Spleen (tissue), 7 donors: ENCODE measurements around the gene ALPK3.

Experiments used
- POLR2A ChIP-seq, 3 donors: fragments of 450-650 bp; IDR thresholded peaks; one replicate each; pipeline ENCODE4 v1.5.1; 2017; ENCODE audit warnings: antibody characterized with exemption in 3 of 3, mild to moderate bottlenecking in 1 of 3
- POLR2AphosphoS5 ChIP-seq, 3 donors: sonication (generic); formaldehyde crosslinking; IDR thresholded peaks; one replicate each; pipeline ENCODE4 v1.5.1; 2017; ENCODE audit warnings: antibody characterized with exemption in 3 of 3
- TF ChIP-seq, protein P1 (sequence below), 11 experiments: fragments of 200-600 bp in 7 of 11; fragments of 450-650 bp in 4 of 11; sonication (generic) in 4 of 11; IDR thresholded peaks in 8 of 11; conservative IDR thresholded peaks in 3 of 11; 1 replicate in 7 of 11; 2 replicates in 4 of 11; pipeline versions ENCODE4 v1.4.0 to v1.8.0; 2016 to 2021; ENCODE audit warnings: antibody characterized with exemption in 11 of 11, inconsistent platforms in 4 of 11, mild to moderate bottlenecking in 1 of 11
- donor health status: DM: no; HTN: no; CAD: no; lungs with moderate emphysema.
- donor health status: DM: no; HTN: no; CAD: no.
- donor health status: DM: no; HTN: no; CAD: no.

DNA sequence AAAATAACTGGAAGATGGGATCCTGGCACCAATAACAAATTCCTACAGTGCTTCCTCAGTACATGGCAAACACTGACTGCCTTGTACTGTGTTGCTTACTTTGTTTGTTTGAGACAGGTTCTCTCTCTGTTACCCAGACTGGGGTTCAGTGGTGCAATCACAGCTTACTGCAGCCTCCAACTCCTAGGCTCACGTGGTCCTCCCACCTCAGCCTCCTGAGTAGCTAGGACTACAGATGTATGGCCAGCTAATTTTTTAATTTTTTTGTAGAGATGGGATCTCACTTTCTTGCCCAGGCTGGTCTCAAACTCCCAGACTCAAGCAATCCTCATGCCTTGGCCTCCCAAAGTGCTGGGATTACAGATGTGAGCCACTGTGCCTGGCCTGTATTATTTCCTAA, 3.7 kb upstream of the ALPK3 start:
- TF ChIP-seq, protein P1, sequence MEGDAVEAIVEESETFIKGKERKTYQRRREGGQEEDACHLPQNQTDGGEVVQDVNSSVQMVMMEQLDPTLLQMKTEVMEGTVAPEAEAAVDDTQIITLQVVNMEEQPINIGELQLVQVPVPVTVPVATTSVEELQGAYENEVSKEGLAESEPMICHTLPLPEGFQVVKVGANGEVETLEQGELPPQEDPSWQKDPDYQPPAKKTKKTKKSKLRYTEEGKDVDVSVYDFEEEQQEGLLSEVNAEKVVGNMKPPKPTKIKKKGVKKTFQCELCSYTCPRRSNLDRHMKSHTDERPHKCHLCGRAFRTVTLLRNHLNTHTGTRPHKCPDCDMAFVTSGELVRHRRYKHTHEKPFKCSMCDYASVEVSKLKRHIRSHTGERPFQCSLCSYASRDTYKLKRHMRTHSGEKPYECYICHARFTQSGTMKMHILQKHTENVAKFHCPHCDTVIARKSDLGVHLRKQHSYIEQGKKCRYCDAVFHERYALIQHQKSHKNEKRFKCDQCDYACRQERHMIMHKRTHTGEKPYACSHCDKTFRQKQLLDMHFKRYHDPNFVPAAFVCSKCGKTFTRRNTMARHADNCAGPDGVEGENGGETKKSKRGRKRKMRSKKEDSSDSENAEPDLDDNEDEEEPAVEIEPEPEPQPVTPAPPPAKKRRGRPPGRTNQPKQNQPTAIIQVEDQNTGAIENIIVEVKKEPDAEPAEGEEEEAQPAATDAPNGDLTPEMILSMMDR (IDR thresholded peaks at IDR 0.05 in 8 of 11, conservative IDR thresholded peaks at IDR 0.05 in 3 of 11): no peak
- TF ChIP-seq POLR2A (IDR thresholded peaks at IDR 0.05) (no peak), POLR2AphosphoS5 (IDR thresholded peaks at IDR 0.05) (no peak)
